ENCODE results near the gene TMC8.
"Not testable (repeated sequence)": the region's sequence is repeated elsewhere in the genome, so short reads cannot be mapped to it uniquely, and the experiment has no call there.

TMC8 gene

DNA sequence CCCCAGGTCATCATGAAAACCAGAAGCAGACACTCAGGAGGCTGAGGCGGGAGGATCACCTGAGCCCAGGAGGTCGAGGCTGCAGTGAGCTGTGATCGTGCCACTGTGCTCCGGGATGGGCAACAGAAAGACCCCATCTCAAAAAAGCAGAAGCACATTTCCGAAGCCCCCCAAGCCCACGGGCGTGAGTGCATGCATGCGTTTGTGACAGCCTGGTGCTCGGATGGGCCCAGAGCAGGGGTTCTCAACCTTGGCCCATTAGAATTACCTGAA, 21.1 kb upstream of the TMC8 start:
- Histone ChIP-seq H3K4me1 (ENCODE audit: control insufficient read depth in 1 of 2, insufficient read depth in 2 of 2, low read length in 2 of 2) (peaks cover 5 to 6% of the 10 kb centered on the region in 2 donors), H3K4me3 (ENCODE audit: low read depth in 1 of 2, low read length in 2 of 2) (no peak overlapping the region), H3K36me3 (ENCODE audit: control insufficient read depth in 1 of 2, insufficient read depth in 2 of 2, low read length in 2 of 2) (peaks cover 15 to 28% of the 10 kb centered on the region in 2 donors), H3K27me3 (ENCODE audit: control insufficient read depth in 1 of 2, insufficient read depth in 2 of 2, low read length in 2 of 2) (no peaks in the 10 kb centered on the region), H3K9me3 (ENCODE audit: control insufficient read depth in 1 of 2, low read length in 2 of 2) (no peaks in the 10 kb centered on the region), H3K27ac (ENCODE audit: low read depth, low read length) (no peak overlapping the region), H3K9ac (ENCODE audit: low read depth in 1 of 2, low read length in 2 of 2) (no peak overlapping the region)

DNA sequence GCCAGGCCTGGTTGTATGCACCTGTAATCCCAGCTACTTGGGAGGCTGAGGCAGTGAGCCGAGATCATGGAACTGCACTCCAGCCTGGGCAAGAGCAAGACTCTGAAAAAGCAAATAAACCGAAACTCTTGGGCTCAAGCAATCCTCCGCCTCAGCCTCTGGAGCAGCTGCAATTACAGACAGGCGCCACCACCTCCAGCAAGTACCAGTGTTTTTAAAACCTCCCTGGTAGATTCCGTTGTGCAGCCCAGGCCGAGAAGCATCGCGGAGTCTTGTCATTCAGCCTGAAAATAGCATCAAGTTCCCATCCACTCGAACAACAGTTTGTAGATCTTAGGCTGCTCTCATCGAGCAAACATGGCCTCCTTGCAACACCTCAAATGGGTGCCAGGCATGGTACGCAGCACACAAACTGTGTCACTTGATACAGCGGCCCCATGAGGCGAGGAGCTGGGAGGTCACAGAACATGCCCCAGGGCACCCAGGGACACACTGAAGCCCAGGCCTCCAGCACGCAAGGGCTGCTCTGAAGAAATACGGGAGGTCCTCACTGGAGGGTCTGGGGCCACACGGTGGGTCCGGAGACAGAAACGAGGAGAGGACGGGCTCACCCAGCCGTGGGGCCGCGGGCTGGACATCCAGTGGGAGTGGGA, 20.1 kb upstream of the TMC8 start:
- no peaks in the 10 kb centered on the region for H3K9me3 ChIP-seq (ENCODE audit: control insufficient read depth in 1 of 2, low read length in 2 of 2)
- H3K4me1 ChIP-seq (ENCODE audit: control insufficient read depth in 1 of 2, insufficient read depth in 2 of 2, low read length in 2 of 2) = peaks cover 5 to 6% of the 10 kb centered on the region in 2 donors
- no peak overlapping the region for H3K27ac ChIP-seq (ENCODE audit: low read depth, low read length)
- no peak overlapping the region for H3K4me3 ChIP-seq (ENCODE audit: low read depth in 1 of 2, low read length in 2 of 2)
- H3K27me3 ChIP-seq (ENCODE audit: control insufficient read depth in 1 of 2, insufficient read depth in 2 of 2, low read length in 2 of 2) = no peaks in the 10 kb centered on the region
- H3K36me3 ChIP-seq (ENCODE audit: control insufficient read depth in 1 of 2, insufficient read depth in 2 of 2, low read length in 2 of 2) = peaks cover 15 to 28% of the 10 kb centered on the region in 2 donors
- H3K9ac ChIP-seq (ENCODE audit: low read depth in 1 of 2, low read length in 2 of 2) = no peak overlapping the region

DNA sequence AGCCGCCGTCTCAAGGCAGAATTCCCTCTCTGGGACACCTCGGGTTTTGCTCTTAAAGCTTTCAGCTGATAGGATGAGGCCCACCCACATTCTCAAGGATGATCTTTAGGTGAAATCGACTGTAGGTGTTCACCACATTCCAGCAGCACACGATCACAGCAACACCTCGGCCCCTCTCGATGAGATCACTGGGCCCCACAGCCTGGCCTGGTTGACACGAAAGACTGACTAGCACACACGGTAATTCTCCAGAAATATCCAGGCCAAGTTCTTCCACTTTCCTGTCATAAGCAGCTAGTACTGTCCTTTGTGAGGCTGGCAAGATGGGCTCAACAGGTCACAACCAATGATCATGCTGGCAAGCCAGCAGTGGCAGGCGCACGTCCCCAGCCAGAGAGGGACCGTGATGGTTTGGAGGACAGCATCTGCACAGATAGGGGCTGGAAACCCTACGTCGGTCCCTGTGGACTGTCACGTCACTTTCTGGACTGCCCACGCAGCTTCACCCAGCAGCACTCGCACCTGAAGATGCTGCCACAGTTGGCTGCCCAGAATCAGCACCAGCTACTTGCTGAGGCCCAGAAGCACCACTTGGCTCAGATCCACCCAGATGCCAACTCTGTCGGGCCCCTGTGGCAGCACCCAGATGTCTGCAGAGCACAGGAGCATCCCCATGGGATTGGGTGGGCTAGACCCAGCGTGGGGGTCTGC, 19.4 kb upstream of the TMC8 start:
- Histone ChIP-seq H3K36me3 (ENCODE audit: control insufficient read depth in 1 of 2, insufficient read depth in 2 of 2, low read length in 2 of 2) (peaks cover 15 to 28% of the 10 kb centered on the region in 2 donors), H3K27ac (ENCODE audit: low read depth, low read length) (no peak overlapping the region), H3K27me3 (ENCODE audit: control insufficient read depth in 1 of 2, insufficient read depth in 2 of 2, low read length in 2 of 2) (no peaks in the 10 kb centered on the region), H3K4me1 (ENCODE audit: control insufficient read depth in 1 of 2, insufficient read depth in 2 of 2, low read length in 2 of 2) (peaks cover 5 to 6% of the 10 kb centered on the region in 2 donors), H3K9ac (ENCODE audit: low read depth in 1 of 2, low read length in 2 of 2) (no peak overlapping the region), H3K4me3 (ENCODE audit: low read depth in 1 of 2, low read length in 2 of 2) (no peak overlapping the region), H3K9me3 (ENCODE audit: control insufficient read depth in 1 of 2, low read length in 2 of 2) (no peaks in the 10 kb centered on the region)

DNA sequence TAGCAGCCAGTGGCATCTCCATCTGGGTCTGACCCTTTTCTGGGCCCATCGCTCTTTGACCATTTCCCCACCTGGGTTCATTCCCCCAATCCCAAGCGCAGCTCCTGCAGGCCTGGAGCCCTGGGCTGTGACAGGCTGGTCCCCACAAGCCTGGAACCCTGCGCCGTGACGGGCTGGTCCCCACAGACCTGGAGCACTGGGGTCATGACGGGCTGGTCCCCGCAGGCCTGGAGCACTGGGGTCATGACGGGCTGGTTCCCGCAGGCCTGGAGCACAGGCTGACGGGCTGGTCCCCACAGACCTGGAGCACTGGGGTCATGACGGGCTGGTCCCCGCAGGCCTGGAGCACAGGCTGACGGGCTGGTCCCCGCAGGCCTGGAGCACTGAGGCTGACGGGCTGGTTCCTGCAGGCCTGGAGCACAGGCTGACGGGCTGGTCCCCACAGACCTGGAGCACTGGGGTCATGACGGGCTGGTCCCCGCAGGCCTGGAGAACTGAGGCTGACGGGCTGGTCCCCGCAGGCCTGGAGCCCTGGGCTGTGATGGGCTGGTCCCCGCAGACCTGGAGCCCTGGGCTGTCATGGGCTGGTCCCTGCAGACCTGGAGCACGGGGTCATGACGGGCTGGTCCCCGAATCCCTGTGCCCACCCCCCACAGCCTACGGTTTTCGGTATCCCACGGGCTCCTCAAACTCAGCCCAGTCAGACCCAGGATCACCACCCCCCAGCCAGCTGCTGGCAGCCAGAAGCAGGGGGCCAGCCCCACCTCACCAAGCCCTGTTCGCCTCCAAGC, 18.6 kb upstream of the TMC8 start:
- Histone ChIP-seq H3K27ac (ENCODE audit: low read depth, low read length) (no peak overlapping the region), H3K9me3 (ENCODE audit: control insufficient read depth in 1 of 2, low read length in 2 of 2) (no peaks in the 10 kb centered on the region), H3K4me1 (ENCODE audit: control insufficient read depth in 1 of 2, insufficient read depth in 2 of 2, low read length in 2 of 2) (peaks cover 5 to 6% of the 10 kb centered on the region in 2 donors), H3K36me3 (ENCODE audit: control insufficient read depth in 1 of 2, insufficient read depth in 2 of 2, low read length in 2 of 2) (peaks cover 13 to 30% of the 10 kb centered on the region in 2 donors), H3K4me3 (ENCODE audit: low read depth in 1 of 2, low read length in 2 of 2) (no peak overlapping the region), H3K9ac (ENCODE audit: low read depth in 1 of 2, low read length in 2 of 2) (no peak overlapping the region), H3K27me3 (ENCODE audit: control insufficient read depth in 1 of 2, insufficient read depth in 2 of 2, low read length in 2 of 2) (no peaks in the 10 kb centered on the region)

DNA sequence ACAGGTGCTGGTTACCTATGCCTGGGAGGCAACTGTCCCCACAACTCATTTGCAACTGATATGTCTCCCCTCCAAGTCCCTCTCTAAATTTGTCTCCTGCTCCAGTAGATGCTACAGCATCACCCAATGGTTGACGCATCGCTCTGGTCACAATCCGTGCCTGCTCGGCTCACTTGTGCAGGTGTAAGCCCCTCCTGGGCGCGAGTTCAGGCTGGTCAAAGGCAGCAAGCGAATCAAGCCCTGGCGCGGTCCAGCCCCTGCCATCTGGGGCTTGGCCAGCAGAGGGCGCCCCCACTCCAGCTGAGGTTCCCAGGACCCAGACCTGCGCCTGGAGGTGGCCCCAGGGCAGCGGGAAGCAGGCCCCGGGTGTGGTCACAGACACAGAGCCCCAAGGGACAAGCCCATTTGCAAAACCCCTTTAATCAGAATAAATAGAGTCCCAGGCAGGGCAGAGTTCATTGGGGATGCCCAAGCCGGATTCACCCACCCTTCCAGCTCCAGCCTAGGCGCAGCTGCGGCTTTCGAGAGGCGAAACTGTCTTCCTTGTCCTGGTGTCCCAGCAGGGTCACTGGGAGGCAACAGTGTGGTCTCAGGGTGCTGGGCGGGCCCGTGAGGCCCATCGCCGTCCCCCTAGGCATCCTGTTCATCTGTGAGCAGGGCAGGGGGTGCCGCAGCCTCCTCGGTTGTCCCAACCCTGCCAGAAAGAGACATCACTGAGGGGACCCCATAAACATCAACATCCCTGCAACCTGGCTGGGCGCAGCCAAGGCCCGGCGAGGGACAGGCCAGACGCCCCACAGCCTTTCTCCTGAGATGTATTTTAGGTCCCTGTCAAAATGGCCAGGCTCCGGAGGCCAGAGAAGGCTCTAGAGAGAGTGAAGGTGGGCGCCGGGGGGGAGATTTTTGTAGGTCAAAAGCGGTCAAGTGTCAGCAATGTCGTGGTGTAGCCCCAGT, 17.8 kb upstream of the TMC8 start:
- H3K4me3 ChIP-seq (ENCODE audit: low read depth in 1 of 2, low read length in 2 of 2) = no peak overlapping the region
- H3K27ac ChIP-seq (ENCODE audit: low read depth, low read length) = no peak overlapping the region
- no peak overlapping the region for H3K9ac ChIP-seq (ENCODE audit: low read depth in 1 of 2, low read length in 2 of 2)
- no peaks in the 10 kb centered on the region for H3K27me3 ChIP-seq (ENCODE audit: control insufficient read depth in 1 of 2, insufficient read depth in 2 of 2, low read length in 2 of 2)
- no peaks in the 10 kb centered on the region for H3K9me3 ChIP-seq (ENCODE audit: control insufficient read depth in 1 of 2, low read length in 2 of 2)
- peaks cover 12 to 35% of the 10 kb centered on the region in 2 donors for H3K36me3 ChIP-seq (ENCODE audit: control insufficient read depth in 1 of 2, insufficient read depth in 2 of 2, low read length in 2 of 2)
- peaks cover 7 to 14% of the 10 kb centered on the region in 2 donors for H3K4me1 ChIP-seq (ENCODE audit: control insufficient read depth in 1 of 2, insufficient read depth in 2 of 2, low read length in 2 of 2)

DNA sequence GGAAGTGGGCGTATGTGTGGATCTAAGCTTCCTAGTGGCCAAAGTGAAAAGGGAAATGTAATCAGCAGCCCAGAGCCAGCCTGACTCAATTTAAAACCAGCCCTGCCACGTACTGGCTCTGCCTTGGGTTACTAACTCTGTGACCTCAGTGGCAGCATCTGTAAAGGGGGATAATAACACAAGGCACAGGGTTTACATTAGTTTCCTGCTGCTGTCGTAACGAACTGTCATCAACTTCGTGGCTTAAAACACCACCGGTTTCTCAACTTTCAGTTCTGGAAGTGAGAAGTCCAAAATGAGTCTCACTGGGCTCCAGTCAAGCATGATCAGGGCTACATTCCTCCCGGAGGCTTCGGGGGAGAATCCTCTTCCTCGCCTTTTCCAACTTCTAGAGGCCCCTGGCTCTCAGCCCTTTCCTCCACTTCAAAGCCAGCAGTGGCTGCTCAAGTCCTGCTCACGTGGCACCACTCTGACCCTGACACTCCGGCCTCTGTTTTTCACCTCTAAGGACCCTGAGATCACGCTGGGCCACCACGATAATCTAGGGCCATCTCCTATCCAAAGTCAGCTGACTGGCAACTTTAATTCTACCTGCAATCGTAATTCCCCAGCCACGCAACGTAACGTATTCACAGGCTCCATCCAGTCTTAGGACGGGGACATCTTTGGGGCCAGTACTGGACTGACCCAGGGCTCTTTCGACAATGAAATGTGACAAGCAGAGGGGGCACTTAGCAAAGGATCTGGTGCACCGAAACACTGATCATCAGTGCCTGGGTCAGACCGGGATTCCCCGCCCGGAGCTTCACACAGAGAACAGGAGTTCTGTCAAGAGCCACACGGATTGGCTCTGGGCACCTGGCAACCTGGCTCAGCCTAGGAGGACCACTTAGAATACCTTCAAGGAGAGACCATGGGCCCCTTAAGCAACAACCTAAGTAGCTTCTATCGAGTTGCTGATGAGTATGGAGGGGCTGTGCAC, 16.5 kb upstream of the TMC8 start:
- Histone ChIP-seq H3K9ac (ENCODE audit: low read depth in 1 of 2, low read length in 2 of 2) (no peak overlapping the region), H3K36me3 (ENCODE audit: control insufficient read depth in 1 of 2, insufficient read depth in 2 of 2, low read length in 2 of 2) (peaks cover 12 to 37% of the 10 kb centered on the region in 2 donors), H3K4me3 (ENCODE audit: low read depth in 1 of 2, low read length in 2 of 2) (no peak overlapping the region), H3K4me1 (ENCODE audit: control insufficient read depth in 1 of 2, insufficient read depth in 2 of 2, low read length in 2 of 2) (peaks cover 9 to 17% of the 10 kb centered on the region in 2 donors), H3K27ac (ENCODE audit: low read depth, low read length) (no peak overlapping the region), H3K9me3 (ENCODE audit: control insufficient read depth in 1 of 2, low read length in 2 of 2) (no peaks in the 10 kb centered on the region), H3K27me3 (ENCODE audit: control insufficient read depth in 1 of 2, insufficient read depth in 2 of 2, low read length in 2 of 2) (no peaks in the 10 kb centered on the region)

DNA sequence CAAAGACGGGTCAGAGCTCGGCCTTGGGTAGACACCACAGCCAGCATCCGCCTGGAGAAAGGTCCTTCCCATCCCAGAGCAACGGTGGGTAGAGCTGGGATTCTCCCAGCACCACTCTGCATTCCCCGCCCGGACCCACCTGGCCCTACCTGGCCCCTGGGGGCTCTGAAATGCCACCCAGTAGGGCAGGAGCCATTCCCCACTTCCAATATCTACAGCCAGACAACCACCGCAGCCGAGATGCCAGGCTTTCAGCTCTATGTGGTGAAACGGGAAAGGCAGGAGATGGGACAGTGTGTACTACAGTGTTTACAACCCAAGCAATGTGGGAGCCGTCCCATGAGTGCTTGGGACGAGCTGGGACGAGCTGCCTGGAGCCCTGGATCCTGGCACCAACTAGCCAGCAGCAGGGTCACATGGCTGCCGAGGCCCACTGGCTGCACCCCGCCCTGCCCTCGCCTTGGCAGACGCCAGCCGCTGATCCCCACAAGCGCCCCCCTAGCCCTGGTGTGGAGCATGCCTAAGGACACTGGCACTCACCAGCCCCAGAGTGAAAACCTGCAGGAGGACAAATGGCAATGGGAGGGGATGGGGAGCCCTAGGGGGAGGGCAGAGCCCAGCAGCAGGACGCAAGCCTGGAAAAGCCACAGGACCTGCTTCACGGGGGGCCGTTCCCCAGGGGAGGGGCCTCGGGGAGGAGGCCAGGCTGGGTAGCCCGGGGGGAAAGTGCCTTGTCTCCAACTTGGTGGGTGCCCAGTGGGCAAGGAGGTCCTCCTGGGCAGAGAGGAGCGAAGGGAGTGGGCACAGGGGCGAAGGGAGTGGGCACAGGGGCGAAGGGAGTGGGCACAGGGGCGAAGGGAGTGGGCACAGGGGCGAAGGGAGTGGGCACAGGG, 15.5 kb upstream of the TMC8 start:
- H3K4me3 ChIP-seq (ENCODE audit: low read depth in 1 of 2, low read length in 2 of 2) = no peak overlapping the region
- no peaks in the 10 kb centered on the region for H3K27me3 ChIP-seq (ENCODE audit: control insufficient read depth in 1 of 2, insufficient read depth in 2 of 2, low read length in 2 of 2)
- no peaks in the 10 kb centered on the region for H3K9me3 ChIP-seq (ENCODE audit: control insufficient read depth in 1 of 2, low read length in 2 of 2)
- no peak overlapping the region for H3K9ac ChIP-seq (ENCODE audit: low read depth in 1 of 2, low read length in 2 of 2)
- H3K36me3 ChIP-seq (ENCODE audit: control insufficient read depth in 1 of 2, insufficient read depth in 2 of 2, low read length in 2 of 2) = peaks cover 12 to 34% of the 10 kb centered on the region in 2 donors
- H3K4me1 ChIP-seq (ENCODE audit: control insufficient read depth in 1 of 2, insufficient read depth in 2 of 2, low read length in 2 of 2) = peaks cover 9 to 17% of the 10 kb centered on the region in 2 donors
- no peak overlapping the region for H3K27ac ChIP-seq (ENCODE audit: low read depth, low read length)

DNA sequence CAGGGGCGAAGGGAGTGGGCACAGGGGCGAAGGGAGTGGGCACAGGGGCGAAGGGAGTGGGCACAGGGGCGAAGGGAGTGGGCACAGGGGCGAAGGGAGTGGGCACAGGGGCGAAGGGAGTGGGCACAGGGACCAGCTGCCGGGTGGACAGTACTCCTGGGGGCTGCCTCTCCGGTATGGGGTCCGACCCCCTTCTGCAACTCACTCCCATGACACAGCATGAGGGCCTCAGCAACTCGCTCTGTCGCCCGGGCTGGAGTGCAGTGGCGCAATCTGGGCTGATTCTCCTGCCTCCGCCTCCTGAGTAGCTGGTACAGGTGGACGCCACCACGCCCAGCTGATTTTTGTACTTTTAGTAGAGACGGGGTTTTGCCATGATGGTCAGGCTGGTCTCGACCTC, 14.8 kb upstream of the TMC8 start:
- H3K4me3 ChIP-seq (ENCODE audit: low read depth in 1 of 2, low read length in 2 of 2); H3K27me3 ChIP-seq (ENCODE audit: control insufficient read depth in 1 of 2, insufficient read depth in 2 of 2, low read length in 2 of 2); H3K27ac ChIP-seq (ENCODE audit: low read depth, low read length); H3K9me3 ChIP-seq (ENCODE audit: control insufficient read depth in 1 of 2, low read length in 2 of 2); H3K9ac ChIP-seq (ENCODE audit: low read depth in 1 of 2, low read length in 2 of 2): not testable (repeated sequence)
- Histone ChIP-seq H3K36me3 (ENCODE audit: control insufficient read depth in 1 of 2, insufficient read depth in 2 of 2, low read length in 2 of 2) (peaks cover 6 to 33% of the 10 kb centered on the region in 2 donors), H3K4me1 (ENCODE audit: control insufficient read depth in 1 of 2, insufficient read depth in 2 of 2, low read length in 2 of 2) (peaks cover 9 to 17% of the 10 kb centered on the region in 2 donors)
